GM04503 (cell line): ENCODE measurements around the gene PINK1.

Experiments used
- DNase-seq: peaks from one replicate; pipeline ENCODE4 v3.0.0-alpha.2; 2012; ENCODE audit warnings: low read depth

The PINK1 gene

GRCh38 chr1:20681999-20682398 is 48.7 kb downstream of the PINK1 start:
- no peak for DNase-seq

GRCh38 chr1:20682571-20683236 is 49.4 kb downstream of the PINK1 start:
- no peak for DNase-seq

GRCh38 chr1:20683614-20684013 is 50.4 kb downstream of the PINK1 start:
- no peak for DNase-seq

- no peak for DNase-seq
Measured at GRCh38 chr1:20684050-20684620, 50.9 kb downstream of the PINK1 start.

- no peak for DNase-seq
Measured at GRCh38 chr1:20684651-20685050, 51.4 kb downstream of the PINK1 start.

GRCh38 chr1:20685099-20685662 is 51.9 kb downstream of the PINK1 start:
- DNase-seq, result no peak

GRCh38 chr1:20685741-20686140 is 52.5 kb downstream of the PINK1 start:
- no peak for DNase-seq

- no peak for DNase-seq
Measured at GRCh38 chr1:20686883-20687725, 53.8 kb downstream of the PINK1 start.

- DNase-seq, result no peak
Measured at GRCh38 chr1:20689645-20690056, 56.4 kb downstream of the PINK1 start.

GRCh38 chr1:20691872-20692271 is 58.6 kb downstream of the PINK1 start:
- DNase-seq, result no peak

- no peak for DNase-seq
Measured at GRCh38 chr1:20693623-20694022, 60.4 kb downstream of the PINK1 start.

- DNase-seq, result no peak
Measured at GRCh38 chr1:20695515-20695914, 62.3 kb downstream of the PINK1 start.

GRCh38 chr1:20696397-20697333 is 63.4 kb downstream of the PINK1 start:
- peak; percentile 69 for DNase-seq

- no peak for DNase-seq
Measured at GRCh38 chr1:20697563-20697962, 64.3 kb downstream of the PINK1 start.

- DNase-seq, result peak; percentile 56
Measured at GRCh38 chr1:20698195-20698910, 65.1 kb downstream of the PINK1 start.

GRCh38 chr1:20699558-20699957 is 66.3 kb downstream of the PINK1 start:
- DNase-seq, result no peak

GRCh38 chr1:20700636-20701215 is 67.5 kb downstream of the PINK1 start:
- DNase-seq, result no peak
